Vagina (tissue), 2 donors: ENCODE measurements around the gene H3-3A.

Source experiments
- POLR2A ChIP-seq, 2 donors: fragments of 450-650 bp; IDR thresholded peaks; one replicate each; pipeline ENCODE4 v1.6.1; 2017; ENCODE audit warnings: antibody characterized with exemption in 2 of 2, mild to moderate bottlenecking in 2 of 2, moderate library complexity in 2 of 2
- POLR2AphosphoS5 ChIP-seq, 2 donors: sonication (generic); formaldehyde crosslinking; IDR thresholded peaks; one replicate each; pipeline ENCODE4 v1.9.0; 2017; ENCODE audit warnings: antibody characterized with exemption in 2 of 2, mild to moderate bottlenecking in 2 of 2, low read depth in 1 of 2; ENCODE audit not compliant: insufficient read depth in 1 of 2
- TF ChIP-seq, protein P1 (sequence below), 3 experiments: fragments of 450-650 bp in 2 of 3; fragments of 200-600 bp in 1 of 3; sonication (generic) in 1 of 3; IDR thresholded peaks; one replicate each; pipeline ENCODE4 v1.5.1; 2017 to 2019; ENCODE audit warnings: antibody characterized with exemption in 3 of 3, mild to moderate bottlenecking in 2 of 3, moderate library complexity in 2 of 3

DNA sequence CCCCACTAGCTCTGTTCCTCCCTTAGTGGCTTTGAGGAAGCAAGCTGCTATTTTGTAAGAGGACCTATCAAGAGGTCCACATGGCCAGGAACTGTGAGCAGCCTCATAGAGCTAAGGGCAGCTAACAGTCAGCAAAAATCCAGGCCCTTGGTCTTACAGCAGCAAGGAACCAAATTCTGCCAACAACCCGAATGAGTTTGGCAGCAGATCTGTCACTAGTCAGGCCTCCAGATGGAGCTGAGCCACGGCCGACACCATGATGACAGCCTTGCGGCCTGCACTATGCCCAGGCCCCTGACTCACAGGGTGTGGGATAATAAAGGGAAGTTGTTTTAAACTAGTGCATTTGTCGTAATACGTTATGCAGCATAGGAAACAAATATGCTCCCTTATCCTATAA lies 28.0 kb upstream of the H3-3A start:
- TF ChIP-seq POLR2AphosphoS5 (IDR thresholded peaks at IDR 0.05; ENCODE audit: insufficient read depth in 1 of 2, low read depth in 1 of 2) (peak; percentile 78 to 87), POLR2A (IDR thresholded peaks at IDR 0.05) (no peak)
- TF ChIP-seq, protein P1, sequence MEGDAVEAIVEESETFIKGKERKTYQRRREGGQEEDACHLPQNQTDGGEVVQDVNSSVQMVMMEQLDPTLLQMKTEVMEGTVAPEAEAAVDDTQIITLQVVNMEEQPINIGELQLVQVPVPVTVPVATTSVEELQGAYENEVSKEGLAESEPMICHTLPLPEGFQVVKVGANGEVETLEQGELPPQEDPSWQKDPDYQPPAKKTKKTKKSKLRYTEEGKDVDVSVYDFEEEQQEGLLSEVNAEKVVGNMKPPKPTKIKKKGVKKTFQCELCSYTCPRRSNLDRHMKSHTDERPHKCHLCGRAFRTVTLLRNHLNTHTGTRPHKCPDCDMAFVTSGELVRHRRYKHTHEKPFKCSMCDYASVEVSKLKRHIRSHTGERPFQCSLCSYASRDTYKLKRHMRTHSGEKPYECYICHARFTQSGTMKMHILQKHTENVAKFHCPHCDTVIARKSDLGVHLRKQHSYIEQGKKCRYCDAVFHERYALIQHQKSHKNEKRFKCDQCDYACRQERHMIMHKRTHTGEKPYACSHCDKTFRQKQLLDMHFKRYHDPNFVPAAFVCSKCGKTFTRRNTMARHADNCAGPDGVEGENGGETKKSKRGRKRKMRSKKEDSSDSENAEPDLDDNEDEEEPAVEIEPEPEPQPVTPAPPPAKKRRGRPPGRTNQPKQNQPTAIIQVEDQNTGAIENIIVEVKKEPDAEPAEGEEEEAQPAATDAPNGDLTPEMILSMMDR (IDR thresholded peaks at IDR 0.05): no peak
